Measurements from ENCODE around the gene NELFA.

Gene NELFA

GRCh38 chr4:1982124-1983052, 26.4 kb downstream of the NELFA start:
- no peak for DNase-seq (ENCODE audit: low spot score)
- FAIRE-seq, result no peak

DNA sequence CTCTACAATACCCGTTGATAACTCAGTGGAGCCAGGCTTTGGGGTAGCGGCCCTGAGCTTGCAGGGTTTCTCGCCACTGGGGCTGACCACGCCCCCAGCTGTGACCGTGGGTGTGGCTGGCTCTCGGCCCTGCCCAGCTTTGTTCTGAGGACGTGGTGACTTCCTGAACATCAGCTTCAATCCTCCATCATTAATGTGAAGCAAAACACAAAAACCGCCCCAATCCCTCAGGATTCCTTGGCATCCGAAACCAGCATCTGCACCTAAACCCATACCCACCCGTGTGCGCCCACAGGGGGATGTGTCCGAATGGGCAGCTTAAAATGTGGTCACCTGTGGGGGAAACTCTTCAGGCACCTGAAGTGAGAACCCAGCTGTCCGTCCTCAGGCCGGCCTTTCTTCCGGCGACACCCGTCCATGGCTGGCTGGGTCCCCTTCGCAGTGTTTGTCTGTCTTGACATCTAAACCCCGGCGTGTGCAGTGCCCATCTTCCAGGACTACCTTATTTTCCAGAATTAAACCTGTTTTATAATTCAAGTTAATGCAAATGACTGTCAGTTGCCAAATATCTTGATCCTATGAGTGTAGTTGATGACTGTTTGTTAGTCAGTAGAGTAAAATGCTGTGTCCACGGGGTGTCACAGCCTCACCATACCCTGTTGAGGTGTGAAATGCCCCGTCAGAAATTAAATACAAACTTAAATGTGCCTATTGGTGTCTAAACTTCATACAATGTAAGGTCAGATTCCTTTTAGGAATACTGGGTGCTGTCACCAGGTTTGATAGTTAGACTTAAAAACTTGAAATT, 27.3 kb downstream of the NELFA start:
- FAIRE-seq (no peak), DNase-seq (ENCODE audit: low spot score) (no peak)

DNA sequence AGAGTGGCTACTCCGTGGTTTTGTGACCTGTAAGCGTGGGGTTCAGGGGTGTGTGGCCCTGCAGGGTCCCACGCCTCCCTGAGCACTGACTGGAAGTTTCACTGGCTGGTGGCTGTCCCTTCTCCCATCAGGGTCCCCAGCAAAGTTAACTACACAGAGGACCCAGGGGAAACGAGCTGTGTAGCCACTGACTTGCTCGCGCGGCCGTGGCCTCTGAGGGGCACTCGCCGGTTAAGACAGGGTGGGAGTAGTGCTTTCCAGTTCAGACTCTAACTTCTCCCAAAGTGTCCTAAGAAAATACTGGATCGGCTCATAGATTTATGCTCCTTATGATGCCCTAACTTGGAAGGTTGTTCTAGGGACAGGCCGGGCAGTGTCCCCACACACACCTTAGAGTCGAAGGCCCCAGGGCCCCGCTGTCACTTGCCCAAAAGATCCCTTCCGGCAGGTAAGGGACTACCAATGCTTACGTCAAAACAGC, 28.2 kb downstream of the NELFA start:
- DNase-seq (ENCODE audit: low spot score), result no peak

DNA sequence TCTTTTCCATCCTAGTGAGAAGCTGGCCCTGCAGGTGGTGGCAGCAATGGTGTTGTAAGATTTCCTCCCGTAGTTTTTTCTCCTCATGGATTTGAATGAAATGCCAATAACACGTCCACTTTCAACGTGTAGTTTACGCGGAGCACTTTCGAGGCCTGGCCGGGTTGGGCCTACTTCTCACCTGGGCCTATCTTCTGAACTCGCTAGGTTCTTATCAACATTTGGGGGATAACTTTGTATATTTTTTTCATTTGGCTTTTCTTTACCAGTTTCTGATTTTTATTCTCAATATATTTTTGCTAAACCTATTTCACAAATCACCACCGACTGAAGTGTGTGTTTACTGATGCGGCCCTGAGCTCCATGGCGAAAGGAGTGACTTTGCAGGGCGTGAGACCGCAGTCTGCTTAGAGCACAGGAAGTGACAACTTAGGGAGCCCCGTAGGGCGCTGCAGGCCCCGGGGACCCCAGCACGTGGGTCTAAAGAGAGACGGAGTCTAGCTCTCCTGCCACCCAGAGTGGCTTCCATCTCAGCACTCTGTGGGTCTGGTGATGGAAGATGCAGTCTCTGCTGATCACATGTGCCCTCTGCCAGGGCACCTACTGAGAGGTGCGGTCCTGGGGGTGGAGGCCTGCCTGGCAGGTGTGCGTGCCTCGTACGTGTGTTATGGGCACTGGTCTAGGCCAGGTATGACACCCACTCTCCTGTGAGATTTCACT, 29.1 kb downstream of the NELFA start:
- DNase-seq (ENCODE audit: low spot score) (no peak), FAIRE-seq (no peak)

More for the DNA sequence above, 28.2 kb downstream of the NELFA start:
- FAIRE-seq, result no peak

GRCh38 chr4:1978741-1979476, 29.9 kb downstream of the NELFA start:
- DNase-seq (ENCODE audit: low spot score) (no peak), FAIRE-seq (no peak)

GRCh38 chr4:1978226-1978625, 30.5 kb downstream of the NELFA start:
- no peak for DNase-seq (ENCODE audit: low spot score)
- no peak for FAIRE-seq

DNA sequence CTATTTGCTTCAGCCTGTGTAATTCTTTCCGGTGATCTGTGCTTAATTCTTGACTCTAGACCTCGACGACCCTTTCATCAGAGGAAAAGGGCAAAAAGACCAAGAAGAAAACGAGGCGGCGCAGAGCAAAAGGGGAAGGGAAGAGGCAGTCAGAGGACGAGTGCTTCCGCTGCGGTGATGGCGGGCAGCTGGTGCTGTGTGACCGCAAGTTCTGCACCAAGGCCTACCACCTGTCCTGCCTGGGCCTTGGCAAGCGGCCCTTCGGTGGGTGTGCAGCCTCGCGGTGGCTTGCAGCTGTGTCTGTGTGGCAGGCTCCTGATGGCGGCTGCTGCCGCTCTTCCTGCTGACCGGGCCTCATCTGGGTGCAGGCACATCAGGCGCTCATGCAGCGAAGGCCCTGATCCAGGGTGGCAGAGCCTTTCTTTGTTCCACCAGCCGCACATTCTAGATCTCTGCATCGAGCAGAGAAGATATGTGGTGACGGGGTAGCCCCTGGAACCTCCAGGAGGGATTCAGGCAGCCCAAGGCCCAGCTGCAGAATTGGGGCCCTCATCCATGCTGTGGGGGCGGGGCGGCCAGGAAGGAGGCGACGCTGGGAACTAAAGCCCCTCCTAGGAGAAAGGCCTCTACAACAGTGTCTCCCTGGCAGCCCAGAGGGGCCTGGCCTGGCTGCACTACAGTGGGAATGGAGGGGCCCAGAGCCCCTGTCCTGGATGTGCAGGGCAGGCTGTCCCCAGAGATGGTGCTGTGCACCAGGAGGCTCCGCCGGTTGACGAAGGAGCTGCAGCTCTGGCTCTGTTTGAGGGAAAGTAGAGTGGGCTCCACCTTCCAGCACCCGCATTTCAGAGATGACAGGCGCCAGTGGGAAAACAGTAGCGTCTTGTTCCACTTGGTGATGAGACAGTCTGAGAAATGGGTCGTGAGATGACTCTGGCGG, 32.1 kb downstream of the NELFA start:
- FAIRE-seq, result no peak
- no peak for DNase-seq (ENCODE audit: low spot score)

GRCh38 chr4:1975880-1976279, 32.9 kb downstream of the NELFA start:
- no peak for FAIRE-seq
- no peak for DNase-seq (ENCODE audit: low spot score)

DNA sequence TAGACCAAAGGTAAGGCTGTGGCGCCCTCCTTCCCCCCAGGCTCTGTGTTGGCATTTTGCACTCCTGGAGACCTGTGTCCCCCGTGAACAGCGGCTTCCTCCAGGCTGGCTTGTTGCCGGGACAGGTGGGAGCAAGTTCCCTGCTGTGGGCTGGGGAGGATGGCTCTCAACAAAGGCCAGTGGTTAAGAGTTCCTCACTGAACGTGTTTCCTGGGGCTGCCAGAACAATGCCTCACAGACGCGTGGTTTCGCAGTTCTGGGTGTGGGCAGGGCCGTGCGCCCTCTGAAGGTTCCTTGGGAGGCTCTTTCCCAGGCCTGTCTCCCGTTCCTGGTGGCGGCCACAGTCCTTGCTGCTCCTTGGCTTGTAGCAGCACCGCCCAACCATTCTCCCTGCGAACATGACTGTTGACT, 33.4 kb downstream of the NELFA start:
- no peak for DNase-seq (ENCODE audit: low spot score)
- no peak for FAIRE-seq

GRCh38 chr4:1974840-1975239, 33.9 kb downstream of the NELFA start:
- DNase-seq (ENCODE audit: low spot score) (no peak), FAIRE-seq (no peak)

- no peak for DNase-seq (ENCODE audit: low spot score)
- no peak for FAIRE-seq
These were observed 35.1 kb downstream of the NELFA start for GRCh38 chr4:1973661-1974060.

GRCh38 chr4:1973218-1973617, 35.6 kb downstream of the NELFA start:
- FAIRE-seq, result no peak
- DNase-seq (ENCODE audit: low spot score), result no peak

DNA sequence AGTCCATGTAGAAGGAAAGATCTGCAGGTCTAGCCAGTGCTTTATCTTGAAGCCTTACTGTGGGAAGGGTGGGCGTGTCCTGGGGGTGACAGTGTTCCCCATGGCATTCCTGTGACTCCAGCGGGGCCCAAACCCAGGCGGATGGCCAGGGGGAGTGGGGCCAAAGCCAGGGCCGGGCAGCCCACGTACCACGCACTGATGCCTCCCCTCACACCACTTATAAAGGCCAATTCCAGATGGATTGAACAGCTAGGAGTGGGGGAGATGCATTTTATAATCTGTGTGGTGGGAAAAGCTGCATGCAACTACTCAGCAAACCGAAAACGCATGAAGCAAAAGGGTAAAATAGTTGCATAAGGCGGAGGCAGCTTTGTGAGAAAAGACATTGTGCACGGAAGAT, 36.4 kb downstream of the NELFA start:
- DNase-seq (ENCODE audit: low spot score), result no peak
- FAIRE-seq, result no peak

DNA sequence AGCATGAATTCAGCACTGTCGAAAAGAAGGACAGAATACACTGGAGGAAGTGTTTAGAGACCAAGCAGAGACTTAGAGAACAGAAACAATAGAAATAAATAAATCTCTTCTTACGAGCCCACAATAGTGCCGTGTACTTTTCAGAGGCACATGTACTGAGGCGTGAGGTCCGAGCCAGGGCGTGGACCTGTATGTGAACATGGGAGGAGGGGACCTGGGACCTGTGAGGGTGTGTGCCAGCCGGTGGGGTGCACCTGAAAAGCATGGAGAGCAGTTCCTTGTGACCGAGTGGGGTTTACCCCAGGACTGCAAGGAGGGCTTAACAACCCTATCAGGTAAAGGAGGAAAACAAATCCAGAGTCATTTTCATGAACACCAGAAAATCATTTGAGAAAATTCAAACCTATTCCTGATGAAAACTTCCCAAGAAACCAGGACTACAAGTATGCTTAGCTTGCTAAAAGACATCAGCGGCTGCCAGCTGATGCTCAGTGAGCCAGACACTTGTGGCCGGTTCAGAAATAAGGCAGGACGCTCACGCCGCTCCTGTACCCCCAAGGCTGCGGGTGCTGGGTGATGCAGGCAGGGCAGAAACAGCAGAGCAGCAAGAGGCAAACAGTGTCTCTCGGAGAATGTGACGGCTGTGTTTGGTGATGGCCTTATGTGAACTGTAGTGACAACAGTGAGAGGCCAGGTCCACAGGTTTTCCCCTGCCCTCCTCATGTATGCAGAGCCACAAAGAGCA, 37.1 kb downstream of the NELFA start:
- no peak for FAIRE-seq
- DNase-seq (ENCODE audit: low spot score), result no peak

DNA sequence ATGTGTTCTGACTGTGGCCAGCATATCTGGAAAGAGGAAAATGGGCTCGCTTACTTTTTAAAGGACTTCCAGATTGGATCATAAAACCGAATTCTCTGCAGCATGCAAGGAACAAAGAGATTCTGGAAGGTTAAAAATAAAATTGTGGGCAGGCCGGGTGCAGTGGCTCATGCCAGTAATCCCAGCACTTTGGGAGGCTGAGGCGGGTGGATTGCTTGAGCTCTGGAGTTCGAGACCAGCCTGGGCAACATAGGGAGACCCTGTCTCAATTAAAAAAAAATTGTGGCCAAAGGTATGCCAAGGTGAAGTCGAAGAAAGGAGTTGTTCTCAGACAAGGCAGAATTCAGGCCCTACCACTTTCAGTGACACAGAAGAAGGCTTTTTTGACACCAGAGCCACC, 37.8 kb downstream of the NELFA start:
- no peak for DNase-seq (ENCODE audit: low spot score)
- no peak for FAIRE-seq

GRCh38 chr4:1969928-1970723, 38.6 kb downstream of the NELFA start:
- FAIRE-seq, result no peak
- DNase-seq (ENCODE audit: low spot score), result no peak

- FAIRE-seq, result no peak
- no peak for DNase-seq (ENCODE audit: low spot score)
These were observed 40.0 kb downstream of the NELFA start for GRCh38 chr4:1968686-1969295.
